ENCODE data around the gene MRPL43. TPM values are rescaled to one million over a fixed set of nuclear protein-coding genes. Genes with fewer than 3 reads are reported as not detected.
"Not testable (repeated sequence)": the region's sequence is repeated elsewhere in the genome, so short reads cannot be mapped to it uniquely, and the experiment has no call there.

The MRPL43 gene
- 76.2 TPM for polyA plus RNA-seq (2013, experiment 1 of 2; ENCODE audit: insufficient read length)
- 75.1 TPM for polyA plus RNA-seq (2013, experiment 2 of 2; ENCODE audit: insufficient read length)

DNA sequence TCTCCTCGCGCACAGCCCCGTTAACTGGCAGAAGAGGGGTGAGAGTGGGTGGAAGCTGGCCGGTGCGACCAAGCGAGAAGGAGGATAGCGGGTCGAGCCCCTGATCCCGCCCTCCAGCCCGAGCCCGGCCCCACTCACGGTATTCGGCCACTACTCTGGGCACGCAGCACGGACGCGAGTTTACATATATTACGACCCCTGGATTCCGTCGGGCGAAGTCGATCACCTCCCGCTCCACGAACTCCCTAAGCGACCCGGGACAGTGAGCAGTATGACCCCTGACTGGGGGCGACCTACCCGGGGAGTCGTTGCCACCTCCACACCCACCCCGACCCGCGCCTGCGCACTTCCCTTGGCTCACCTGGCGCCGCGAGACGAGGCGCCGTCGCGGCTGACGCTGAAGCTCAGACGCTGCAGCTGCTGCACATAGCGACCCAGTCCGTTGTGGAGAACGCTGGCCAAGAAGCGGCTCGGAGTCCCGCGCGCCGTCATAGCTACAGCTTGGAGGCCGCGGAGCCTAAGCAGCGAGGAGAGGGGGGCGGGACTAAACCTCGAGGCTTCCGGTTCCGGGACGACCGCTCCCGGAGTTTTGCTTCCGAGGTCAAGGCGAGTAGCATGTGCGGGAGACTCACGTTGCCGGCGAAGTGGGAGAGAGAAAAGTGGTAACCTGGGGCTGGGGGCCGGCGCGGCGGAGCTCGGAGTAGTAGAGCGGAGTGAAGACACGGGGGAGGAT, at the start of gene MRPL43, which contains the start of gene TWNK:
TSS of gene MRPL43 (minus strand) at position 546 of the 733 bp plus-strand sequence. CDS start at position 492, 54 bp downstream.
TSS of gene TWNK (plus strand) at position 592 of the 733 bp plus-strand sequence. CDS start 668 bp downstream, outside the sequence.
- peak; percentile 70 for DNase-seq

DNA sequence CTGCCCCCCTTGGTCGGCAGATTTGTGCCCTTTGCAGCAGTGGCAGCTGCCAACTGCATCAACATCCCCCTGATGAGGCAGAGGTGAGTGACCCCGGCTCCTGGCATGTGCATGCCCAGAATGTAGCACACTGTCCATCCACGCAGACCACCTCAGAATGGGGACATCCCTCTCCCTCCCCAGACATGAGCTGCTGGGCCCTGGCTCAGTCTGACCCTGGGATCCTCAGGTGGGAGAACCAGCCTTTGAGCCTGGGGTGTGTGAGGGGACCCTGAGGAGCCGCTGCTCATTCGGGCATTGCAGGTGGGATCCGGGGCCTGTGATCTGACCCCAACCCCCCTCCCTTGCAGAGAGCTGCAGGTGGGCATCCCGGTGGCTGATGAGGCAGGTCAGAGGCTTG, 49.4 kb upstream of the MRPL43 start:
- no peak for DNase-seq

- DNase-seq, result no peak
Observed at GRCh38 chr10:101035916-101036702, 48.8 kb upstream of the MRPL43 start.

GRCh38 chr10:101035314-101035713, 48.0 kb upstream of the MRPL43 start:
- no peak for DNase-seq

DNA sequence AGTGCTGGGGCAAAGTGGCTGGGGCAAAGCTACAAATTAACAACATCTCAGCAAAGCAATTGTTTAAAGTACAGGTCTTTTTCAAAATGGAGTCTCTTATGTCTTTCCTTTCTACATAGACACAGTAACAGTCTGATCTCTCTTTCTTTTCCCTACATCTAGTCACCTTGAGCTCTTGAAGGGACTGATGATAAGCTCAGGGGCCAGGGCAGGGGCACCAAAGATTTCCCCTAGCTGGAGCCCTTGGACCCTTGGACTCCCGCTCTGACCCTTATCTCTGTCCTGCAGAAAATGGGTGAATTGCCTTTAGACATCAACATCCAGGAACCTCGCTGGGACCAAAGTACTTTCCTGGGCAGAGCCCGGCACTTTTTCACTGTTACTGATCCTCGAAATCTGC, 47.1 kb upstream of the MRPL43 start:
- not testable (repeated sequence) for DNase-seq

GRCh38 chr10:101033276-101033675, 46.0 kb upstream of the MRPL43 start:
- no peak for DNase-seq

DNA sequence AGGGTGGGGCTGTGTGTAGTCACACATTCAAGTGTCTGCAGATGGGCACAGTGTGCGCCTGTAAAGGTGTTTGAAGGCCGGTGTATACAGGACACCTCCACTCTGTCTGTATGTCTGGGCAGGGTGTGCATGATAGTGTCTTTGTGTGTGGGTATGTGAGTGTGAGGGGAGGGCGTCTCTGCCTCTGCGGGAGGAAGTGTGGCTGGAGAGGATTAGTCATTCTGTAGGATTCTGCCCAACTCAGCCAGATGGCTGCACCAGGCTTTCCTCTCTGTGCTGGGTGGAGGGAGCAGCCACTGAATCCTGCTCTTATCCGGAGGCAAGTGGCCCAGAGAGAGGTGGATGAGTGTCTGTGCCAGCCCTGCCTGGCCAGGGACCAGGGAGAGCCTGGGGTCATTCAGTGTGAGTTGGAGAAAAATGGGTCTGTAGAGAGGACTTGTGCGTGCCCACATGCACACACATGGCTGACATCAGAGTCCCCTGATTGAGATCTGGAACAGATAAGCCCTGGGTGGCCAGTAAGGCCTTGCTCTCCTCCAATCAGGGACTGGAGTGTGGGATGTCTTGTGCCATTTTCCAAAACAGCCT, 45.4 kb upstream of the MRPL43 start:
- DNase-seq, result peak; percentile 91

- peak; percentile 71 for DNase-seq
Observed at GRCh38 chr10:101031796-101032636, 44.7 kb upstream of the MRPL43 start.

GRCh38 chr10:101031128-101031795, 44.0 kb upstream of the MRPL43 start, which contains the start of the genes PDZD7 and SFXN3:
Gene PDZD7 (minus strand): TSS chr10:101031129. CDS start chr10:101030219, 910 bp downstream.
Gene SFXN3 (plus strand): TSS chr10:101031234. CDS start chr10:101034695, 3,461 bp downstream.
- DNase-seq, result peak; percentile 94

DNA sequence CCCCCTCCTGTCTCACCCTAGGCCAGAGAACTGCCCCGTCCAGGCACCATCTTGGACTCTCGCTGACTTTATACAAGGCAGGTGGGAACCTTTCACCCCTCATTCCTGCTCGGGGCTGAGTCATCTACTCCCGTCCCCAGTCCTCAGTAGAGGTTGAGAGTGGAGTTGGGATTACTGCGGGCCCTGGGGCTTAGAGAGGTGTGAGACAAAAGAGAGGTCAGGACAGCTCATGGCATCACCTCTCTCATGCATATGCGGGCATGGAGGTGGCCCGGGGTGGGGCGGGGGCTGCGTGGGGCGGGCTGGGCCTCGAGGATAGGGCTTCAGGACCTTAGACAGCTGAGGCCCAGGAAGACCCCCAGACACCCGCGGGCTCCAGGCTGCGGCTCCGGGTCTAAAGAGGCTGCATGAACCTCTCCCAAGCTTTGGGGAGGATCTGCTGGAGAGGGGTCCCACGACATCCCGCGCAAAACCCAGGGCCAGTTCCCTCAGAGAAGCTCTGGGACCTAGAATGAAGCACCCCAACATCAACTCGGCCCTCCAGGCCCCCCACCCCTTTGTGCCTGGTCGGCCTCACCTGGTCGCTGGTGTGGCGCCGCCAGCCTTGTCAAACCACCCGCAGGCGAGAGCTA, 43.3 kb upstream of the MRPL43 start:
- DNase-seq, result no peak

- no peak for DNase-seq
Observed at GRCh38 chr10:101029520-101030295, 42.4 kb upstream of the MRPL43 start.

- no peak for DNase-seq
Observed at GRCh38 chr10:101028446-101029337, 41.4 kb upstream of the MRPL43 start.

GRCh38 chr10:101027106-101027720, 39.9 kb upstream of the MRPL43 start:
- DNase-seq, result peak; percentile 42

- DNase-seq, result no peak
Observed at GRCh38 chr10:101022967-101023705, 35.8 kb upstream of the MRPL43 start.

DNA sequence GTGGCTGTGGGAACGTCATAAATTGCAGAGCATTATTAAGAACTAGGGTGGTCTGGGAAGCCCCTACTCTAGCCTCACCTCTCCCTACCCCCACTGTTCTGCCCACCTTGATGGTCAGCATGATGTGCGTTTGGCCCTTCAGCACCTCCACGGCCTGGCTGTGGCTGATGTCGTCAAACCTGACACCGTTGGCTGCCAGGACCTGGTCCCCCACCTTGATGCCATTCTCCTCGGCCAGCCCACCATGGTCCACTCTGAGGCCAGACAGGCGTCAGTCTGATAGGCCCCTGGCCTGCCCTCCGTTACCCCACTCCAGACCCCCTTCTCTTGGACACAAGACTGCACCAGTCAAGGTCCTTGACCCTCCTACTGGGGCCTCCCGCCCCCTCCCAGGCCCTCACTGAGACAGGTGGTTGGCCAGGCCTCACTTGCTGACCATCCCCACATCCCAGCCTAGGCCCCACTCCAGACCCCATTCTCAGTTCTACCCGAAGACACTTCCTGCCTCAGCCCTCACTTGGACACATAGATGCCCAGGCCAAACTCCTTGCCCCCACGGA, 34.5 kb upstream of the MRPL43 start:
- no peak for DNase-seq

DNA sequence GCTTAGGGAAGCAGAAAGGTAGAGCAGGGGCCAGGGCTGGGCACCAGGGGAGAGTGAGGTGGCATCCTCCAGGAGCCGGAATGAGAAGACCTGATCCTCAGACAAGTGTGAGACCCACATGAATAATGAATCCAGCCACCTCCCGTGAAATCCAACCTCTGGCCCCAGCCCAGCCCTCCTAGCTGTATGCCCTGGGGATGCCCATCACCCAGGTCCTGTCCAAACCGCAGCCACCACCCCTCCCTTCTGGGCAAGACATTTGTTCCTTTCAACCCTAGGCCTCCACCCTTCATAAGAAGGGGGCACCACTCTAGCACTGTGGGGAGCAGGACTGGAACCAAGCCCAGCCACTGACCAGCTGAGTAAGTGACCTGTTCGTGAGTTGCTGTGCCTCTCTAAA, 33.9 kb upstream of the MRPL43 start:
- DNase-seq, result no peak

GRCh38 chr10:101020427-101021075, 33.3 kb upstream of the MRPL43 start:
- no peak for DNase-seq
